Esophagus squamous epithelium (tissue), 5 donors: ENCODE results near the gene STK17A. TPM values are rescaled to one million over a fixed set of nuclear protein-coding genes. Genes with fewer than 3 reads are reported as not detected.
"Not testable (repeated sequence)": the region's sequence is repeated elsewhere in the genome, so short reads cannot be mapped to it uniquely, and the experiment has no call there.

ENCODE experiments used
- DNase-seq: peaks from one replicate; lab custom pipeline; 2025; lab: John Stamatoyannopoulos, UW
- H3K27ac ChIP-seq, 4 donors: fragments of 200-600 bp; sonication (generic); one replicate each; pipeline ENCODE4 v1.5.1; 2016 to 2019; ENCODE audit warnings: mild to moderate bottlenecking in 1 of 4
- H3K27me3 ChIP-seq, 4 donors: fragments of 200-600 bp; sonication (generic); 1 replicate in 3 of 4; 2 replicates in 1 of 4; pipeline versions ENCODE4 v1.5.1 to v1.6.0; 2017 to 2021; ENCODE audit warnings: antibody characterized with exemption in 1 of 4
- H3K36me3 ChIP-seq, 3 donors: fragments of 200-600 bp; sonication (generic); one replicate each; pipeline ENCODE4 v1.5.1; 2016 to 2019
- H3K4me1 ChIP-seq, 3 donors: fragments of 200-600 bp; sonication (generic); one replicate each; pipeline ENCODE4 v1.5.1; 2017 to 2019
- H3K4me3 ChIP-seq, 4 donors: fragments of 200-600 bp; sonication (generic); 1 replicate in 3 of 4; 2 replicates in 1 of 4; pipeline ENCODE4 v1.5.1; 2016 to 2019; ENCODE audit warnings: mild to moderate bottlenecking in 2 of 4, moderate library complexity in 1 of 4
- H3K9me3 ChIP-seq, 3 donors: fragments of 200-600 bp; sonication (generic); one replicate each; pipeline ENCODE4 v1.5.1; 2016 to 2019
- CTCF ChIP-seq, 6 experiments: fragments of 450-650 bp in 4 of 6; fragments of 200-600 bp in 2 of 6; sonication (generic) in 2 of 6; IDR thresholded peaks; one replicate each; pipeline ENCODE4 v1.5.1; 2016 to 2019; ENCODE audit warnings: antibody characterized with exemption in 6 of 6, mild to moderate bottlenecking in 4 of 6, moderate library complexity in 4 of 6
- POLR2A ChIP-seq, 4 donors: fragments of 450-650 bp; IDR thresholded peaks; one replicate each; pipeline ENCODE4 v1.6.1; 2017; ENCODE audit warnings: antibody characterized with exemption in 4 of 4, mild to moderate bottlenecking in 4 of 4, moderate library complexity in 3 of 4
- WGBS, 2 donors: methylation state at CpG; one replicate each; pipeline ENCODE4 v1.1.5; 2018; 5-methylcytosine and 5-hydroxymethylcytosine counted together
- intact Hi-C: fragments of 100-400 bp; cut with DNase I; formaldehyde crosslinking; loops from one replicate; pipeline ENCODE4 v1.15.0; 2022
- total RNA-seq, 4 donors: library from RNA; depleted of rRNA; stranded (reverse); fragments of >200 nt; gene quantifications; one replicate each; pipeline ENCODE4 v1.1.0, GENCODE V29; 2016
- donor health status: DM: yes; HTN: yes; CAD: no.

The STK17A gene
- total RNA-seq, 4 donors from 2014 or later, result 21.9 to 34.4 (median 22.8) TPM

- Histone ChIP-seq H3K9me3 (no peaks in the 10 kb centered on the region), H3K36me3 (no peaks in the 10 kb centered on the region), H3K27ac (no peak overlapping the region), H3K4me1 (peaks cover 0 to 12% (median 4%) of the 10 kb centered on the region in 3 donors), H3K4me3 (no peak overlapping the region), H3K27me3 (no peaks in the 10 kb centered on the region)
- WGBS, 2 donors, result 83 to 91% methylated on average over 5 to 6 of the region's 6 CpGs
- intact Hi-C loops, result no loop called here
- TF ChIP-seq CTCF (IDR thresholded peaks at IDR 0.05), result no peak
- TF ChIP-seq POLR2A (IDR thresholded peaks at IDR 0.05), result no peak
- DNase-seq, result no peak
These were observed 7.4 kb upstream of the STK17A start for GRCh38 chr7:43575506-43575905.

- intact Hi-C loops, result no loop called here
- Histone ChIP-seq H3K9me3 (no peaks in the 10 kb centered on the region), H3K27me3 (peaks cover 0 to 5% (median 0%) of the 10 kb centered on the region in 4 donors), H3K4me1 (peaks cover 0 to 12% (median 4%) of the 10 kb centered on the region in 3 donors), H3K36me3 (no peaks in the 10 kb centered on the region), H3K27ac (no peak overlapping the region), H3K4me3 (no peak overlapping the region)
- 80 to 88% methylated on average over 3 of the region's 3 CpGs for WGBS, 2 donors
- DNase-seq, result no peak
- TF ChIP-seq CTCF (IDR thresholded peaks at IDR 0.05) (no peak), POLR2A (IDR thresholded peaks at IDR 0.05) (no peak)
These were observed 6.7 kb upstream of the STK17A start for GRCh38 chr7:43576241-43576640.

GRCh38 chr7:43577485-43577951 is 5.4 kb upstream of the STK17A start:
- Histone ChIP-seq H3K4me3 (no peak overlapping the region), H3K4me1 (peaks cover 0 to 9% (median 2%) of the 10 kb centered on the region in 3 donors), H3K27me3 (peaks cover 0 to 9% (median 0%) of the 10 kb centered on the region in 4 donors), H3K27ac (no peak overlapping the region), H3K9me3 (no peaks in the 10 kb centered on the region), H3K36me3 (no peaks in the 10 kb centered on the region)
- TF ChIP-seq POLR2A (IDR thresholded peaks at IDR 0.05) (no peak), CTCF (IDR thresholded peaks at IDR 0.05) (no peak)
- WGBS, 2 donors, result 57 to 60% methylated on average over 6 of the region's 6 CpGs
- DNase-seq, result no peak
- intact Hi-C loops, result no loop called here

- intact Hi-C loops, result loop anchor here (5.0 to 10.0 kb wide), 3 partner anchors 61 to 251 kb away; no protein-coding TSS in a partner anchor
- Histone ChIP-seq H3K27me3 (peaks cover 0 to 9% (median 0%) of the 10 kb centered on the region in 4 donors), H3K4me3 (peak overlapping the region; percentile 91 to 93 (median 92)), H3K4me1 (peaks cover 9 to 50% (median 18%) of the 10 kb centered on the region in 3 donors), H3K27ac (peak overlapping the region; percentile 94 to 99 (median 96)), H3K9me3 (no peaks in the 10 kb centered on the region), H3K36me3 (no peaks in the 10 kb centered on the region)
- WGBS, 2 donors, result 0 to 1% methylated on average over 25 to 40 of the region's 66 CpGs
- DNase-seq, result no peak
- TF ChIP-seq CTCF (IDR thresholded peaks at IDR 0.05), result no peak
- TF ChIP-seq POLR2A (IDR thresholded peaks at IDR 0.05), result no peak
These were observed 701 bp downstream of the STK17A start for GRCh38 chr7:43583424-43584194.

- peaks cover 0 to 9% (median 0%) of the 10 kb centered on the region in 4 donors for H3K27me3 ChIP-seq
- DNase-seq, result no peak
- no peaks in the 10 kb centered on the region for H3K36me3 ChIP-seq
- WGBS, 2 donors, result 1 to 5% methylated on average over 8 of the region's 8 CpGs
- H3K9me3 ChIP-seq, result no peaks in the 10 kb centered on the region
- peaks cover 9 to 51% (median 18%) of the 10 kb centered on the region in 3 donors for H3K4me1 ChIP-seq
- intact Hi-C loops, result loop anchor here (5.0 to 10.0 kb wide), 3 partner anchors 61 to 251 kb away; no protein-coding TSS in a partner anchor
- TF ChIP-seq CTCF (IDR thresholded peaks at IDR 0.05) (no peak), POLR2A (IDR thresholded peaks at IDR 0.05) (no peak)
- peak overlapping the region; percentile 91 to 93 (median 92) for H3K4me3 ChIP-seq
- H3K27ac ChIP-seq, result peak overlapping the region; percentile 94 to 99 (median 96)
These were observed 1.3 kb downstream of the STK17A start for GRCh38 chr7:43584195-43584586.

GRCh38 chr7:43584733-43585132 is 1.8 kb downstream of the STK17A start:
- 44 to 58% methylated on average over 7 to 11 of the region's 11 CpGs for WGBS, 2 donors
- peak overlapping the region; percentile 91 to 93 (median 92) for H3K4me3 ChIP-seq

More at GRCh38 chr7:43584733-43585132, 1.8 kb downstream of the STK17A start:
- Histone ChIP-seq H3K27ac (peak overlapping the region; percentile 94 to 99 (median 96)), H3K4me1 (peaks cover 9 to 51% (median 18%) of the 10 kb centered on the region in 3 donors)
- DNase-seq, H3K27me3 ChIP-seq, H3K9me3 ChIP-seq, H3K36me3 ChIP-seq: not testable (repeated sequence)
- intact Hi-C loops, result loop anchor here (5.0 to 10.0 kb wide), 3 partner anchors 60 to 250 kb away; no protein-coding TSS in a partner anchor
